ENCODE measurements around the gene GEMIN5. TPM values are rescaled to one million over a fixed set of nuclear protein-coding genes. Genes with fewer than 3 reads are reported as not detected.

Gene GEMIN5
- total RNA-seq, 2 experiments from 2014 or later: 2.7 to 3.7 TPM

DNA sequence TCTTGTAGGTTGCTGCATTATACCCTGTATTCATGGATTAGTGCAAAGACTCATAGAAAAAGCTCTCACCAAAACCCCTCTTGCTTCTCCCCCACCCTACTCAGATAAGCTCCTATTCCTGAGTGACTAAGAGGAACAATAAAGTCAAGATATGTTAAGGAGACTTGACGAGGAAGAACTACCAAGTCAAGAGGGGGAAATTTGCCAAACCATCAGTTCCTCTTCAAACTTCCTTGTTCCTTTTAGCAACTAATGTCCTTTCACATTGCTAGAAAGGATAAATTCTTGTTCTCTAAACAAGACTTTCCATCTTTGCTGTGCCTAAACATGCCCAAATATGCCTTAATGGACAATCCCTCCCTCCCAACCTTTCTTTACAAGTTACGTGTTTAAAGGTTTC, 52.6 kb downstream of the GEMIN5 start:
- Histone ChIP-seq H3K4me3 (ENCODE audit: low read length) (no peak overlapping the region), H3K9me3 (ENCODE audit: control insufficient read depth in 1 of 2, insufficient read depth in 1 of 2, low read length in 2 of 2) (peaks cover 15 to 31% of the 10 kb centered on the region in 2 experiments), H3K27me3 (ENCODE audit: control insufficient read depth in 1 of 2, insufficient read depth in 2 of 2, low read length in 2 of 2) (no peaks in the 10 kb centered on the region), H3K27ac (ENCODE audit: low read depth in 1 of 2, low read length in 2 of 2) (no peak overlapping the region), H3K36me3 (ENCODE audit: insufficient read depth, low read length) (peaks cover 46% of the 10 kb centered on the region), H3K4me1 (ENCODE audit: insufficient read depth, low read length) (no peaks in the 10 kb centered on the region)
- intact Hi-C loops (cut with DNase I, micrococcal nuclease): no loop called here
- Mint-ChIP-seq H3K4me1 (ENCODE audit: low read depth) (no peaks in the 10 kb centered on the region), H3K36me3 (ENCODE audit: low read depth) (peaks cover 95% of the 10 kb centered on the region), H3K27me3 (no peaks in the 10 kb centered on the region), H3K9me3 (peaks cover 17% of the 10 kb centered on the region), H3K27ac (no peak overlapping the region), H3K4me3 (no peak overlapping the region)
- TF ChIP-seq, protein P1, sequence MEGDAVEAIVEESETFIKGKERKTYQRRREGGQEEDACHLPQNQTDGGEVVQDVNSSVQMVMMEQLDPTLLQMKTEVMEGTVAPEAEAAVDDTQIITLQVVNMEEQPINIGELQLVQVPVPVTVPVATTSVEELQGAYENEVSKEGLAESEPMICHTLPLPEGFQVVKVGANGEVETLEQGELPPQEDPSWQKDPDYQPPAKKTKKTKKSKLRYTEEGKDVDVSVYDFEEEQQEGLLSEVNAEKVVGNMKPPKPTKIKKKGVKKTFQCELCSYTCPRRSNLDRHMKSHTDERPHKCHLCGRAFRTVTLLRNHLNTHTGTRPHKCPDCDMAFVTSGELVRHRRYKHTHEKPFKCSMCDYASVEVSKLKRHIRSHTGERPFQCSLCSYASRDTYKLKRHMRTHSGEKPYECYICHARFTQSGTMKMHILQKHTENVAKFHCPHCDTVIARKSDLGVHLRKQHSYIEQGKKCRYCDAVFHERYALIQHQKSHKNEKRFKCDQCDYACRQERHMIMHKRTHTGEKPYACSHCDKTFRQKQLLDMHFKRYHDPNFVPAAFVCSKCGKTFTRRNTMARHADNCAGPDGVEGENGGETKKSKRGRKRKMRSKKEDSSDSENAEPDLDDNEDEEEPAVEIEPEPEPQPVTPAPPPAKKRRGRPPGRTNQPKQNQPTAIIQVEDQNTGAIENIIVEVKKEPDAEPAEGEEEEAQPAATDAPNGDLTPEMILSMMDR (IDR thresholded peaks at IDR 0.05): no peak
- DNase-seq (no peak), ATAC-seq (ENCODE audit: poor library complexity) (no peak)
- CTCF ChIA-PET: no interaction called here
- POLR2A ChIA-PET: no interaction called here

DNA sequence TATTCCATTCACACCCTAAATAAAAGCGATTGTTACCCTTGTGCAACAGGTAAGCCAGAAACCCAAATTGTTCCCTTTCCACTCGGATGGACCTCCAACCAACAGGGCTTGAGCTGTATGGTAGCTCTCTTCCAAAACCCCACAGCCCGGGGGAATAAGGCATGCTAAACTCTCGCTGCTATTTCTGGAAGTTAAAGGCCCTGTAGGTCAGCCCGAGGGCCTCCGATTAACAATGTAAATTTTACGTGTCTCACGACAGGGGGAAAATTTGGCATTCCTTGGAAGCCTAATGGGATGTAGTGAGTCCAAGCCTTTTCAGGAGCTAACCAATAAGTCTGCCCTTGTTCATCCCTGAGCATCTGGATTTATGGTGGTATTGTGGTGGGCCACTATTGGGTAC, 53.6 kb downstream of the GEMIN5 start:
- H3K4me1 Mint-ChIP-seq (ENCODE audit: low read depth): no peaks in the 10 kb centered on the region
- intact Hi-C loops (cut with DNase I, micrococcal nuclease): no loop called here
- peaks cover 17% of the 10 kb centered on the region for H3K9me3 Mint-ChIP-seq
- Histone ChIP-seq H3K27ac (ENCODE audit: low read depth in 1 of 2, low read length in 2 of 2) (no peak overlapping the region), H3K27me3 (ENCODE audit: control insufficient read depth in 1 of 2, insufficient read depth in 2 of 2, low read length in 2 of 2) (no peaks in the 10 kb centered on the region), H3K36me3 (ENCODE audit: insufficient read depth, low read length) (peaks cover 36% of the 10 kb centered on the region), H3K4me1 (ENCODE audit: insufficient read depth, low read length) (no peaks in the 10 kb centered on the region), H3K4me3 (ENCODE audit: low read length) (no peak overlapping the region), H3K9me3 (ENCODE audit: control insufficient read depth in 1 of 2, insufficient read depth in 1 of 2, low read length in 2 of 2) (peaks cover 15 to 31% of the 10 kb centered on the region in 2 experiments)
- ChIA-PET POLR2A (no interaction called here), CTCF (no interaction called here)
- ATAC-seq (ENCODE audit: poor library complexity): no peak
- H3K27ac Mint-ChIP-seq: no peak overlapping the region
- no peaks in the 10 kb centered on the region for H3K27me3 Mint-ChIP-seq
- TF ChIP-seq, protein P1 (IDR thresholded peaks at IDR 0.05): no peak
- H3K4me3 Mint-ChIP-seq: no peak overlapping the region
- peaks cover 98% of the 10 kb centered on the region for H3K36me3 Mint-ChIP-seq (ENCODE audit: low read depth)
- DNase-seq: no peak

DNA sequence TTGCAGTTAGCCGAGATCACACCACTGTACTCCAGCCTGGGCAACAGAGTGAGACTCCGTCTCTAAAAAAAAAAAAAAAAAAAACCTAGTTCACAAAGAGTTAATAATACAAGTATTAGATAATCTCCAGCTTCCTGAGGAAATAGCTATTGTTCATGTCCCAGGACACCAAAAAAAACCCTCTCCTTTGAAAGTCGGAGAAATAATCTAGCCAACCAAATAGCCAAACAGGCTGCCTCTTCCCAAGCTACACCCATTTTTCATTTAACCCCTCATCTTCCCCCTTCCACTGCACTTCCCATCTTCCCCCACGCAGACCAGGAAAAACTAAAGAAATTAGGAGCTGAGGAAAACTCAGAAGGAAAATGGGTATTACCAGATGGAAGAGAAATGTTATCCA, 56.0 kb downstream of the GEMIN5 start:
- no peaks in the 10 kb centered on the region for H3K27me3 ChIP-seq (ENCODE audit: control insufficient read depth in 1 of 2, insufficient read depth in 2 of 2, low read length in 2 of 2)
- no peak overlapping the region for H3K4me3 Mint-ChIP-seq
- TF ChIP-seq, protein P1 (IDR thresholded peaks at IDR 0.05): no peak
- H3K27ac ChIP-seq (ENCODE audit: low read depth in 1 of 2, low read length in 2 of 2): no peak overlapping the region
- CTCF ChIA-PET: interaction anchor here (0.7 kb wide), 1 partner anchor 977 kb away, joined by 4 read pairs; no protein-coding TSS in a partner anchor
- H3K9me3 ChIP-seq (ENCODE audit: control insufficient read depth in 1 of 2, insufficient read depth in 1 of 2, low read length in 2 of 2): peaks cover 22 to 41% of the 10 kb centered on the region in 2 experiments
- DNase-seq (no peak), ATAC-seq (ENCODE audit: poor library complexity) (no peak)
- H3K4me3 ChIP-seq (ENCODE audit: low read length): no peak overlapping the region
- no peaks in the 10 kb centered on the region for H3K4me1 Mint-ChIP-seq (ENCODE audit: low read depth)
- POLR2A ChIA-PET: no interaction called here
- peaks cover 89% of the 10 kb centered on the region for H3K36me3 Mint-ChIP-seq (ENCODE audit: low read depth)
- no peak overlapping the region for H3K27ac Mint-ChIP-seq
- H3K36me3 ChIP-seq (ENCODE audit: insufficient read depth, low read length): peaks cover 15% of the 10 kb centered on the region
- H3K4me1 ChIP-seq (ENCODE audit: insufficient read depth, low read length): no peaks in the 10 kb centered on the region
- H3K9me3 Mint-ChIP-seq: peaks cover 18% of the 10 kb centered on the region
- intact Hi-C loops (cut with DNase I, micrococcal nuclease): no loop called here
- H3K27me3 Mint-ChIP-seq: no peaks in the 10 kb centered on the region

Measured in CD4-positive, alpha-beta T cell (primary cell).